Endothelial cell (in vitro differentiated cells): Measurements from ENCODE around the gene KHDC1L. TPM values are rescaled to one million over a fixed set of nuclear protein-coding genes. Genes with fewer than 3 reads are reported as not detected.
"Not testable (repeated sequence)": the region's sequence is repeated elsewhere in the genome, so short reads cannot be mapped to it uniquely, and the experiment has no call there.

Experiments used
- DNase-seq: peaks from one replicate; pipeline ENCODE4 v3.0.0; 2021; ENCODE audit warnings: low spot score
- H3K27ac Mint-ChIP-seq: one replicate; pipeline ENCODE4 v1.8.0; 2021; ENCODE audit warnings: mixed read lengths, inconsistent platforms; ENCODE audit not compliant: unreplicated experiment
- H3K27me3 Mint-ChIP-seq: one replicate; pipeline ENCODE4 v1.8.0; 2021; ENCODE audit warnings: mild to moderate bottlenecking, moderate library complexity, mixed read lengths, inconsistent platforms; ENCODE audit not compliant: unreplicated experiment
- H3K36me3 Mint-ChIP-seq: one replicate; pipeline ENCODE4 v1.8.0; 2021; ENCODE audit warnings: mild to moderate bottlenecking, low read depth, mixed read lengths, inconsistent platforms; ENCODE audit not compliant: unreplicated experiment
- H3K4me1 Mint-ChIP-seq: one replicate; pipeline ENCODE4 v1.8.0; 2021; ENCODE audit warnings: mild to moderate bottlenecking, mixed read lengths, inconsistent platforms; ENCODE audit not compliant: unreplicated experiment
- H3K4me3 Mint-ChIP-seq: one replicate; pipeline ENCODE4 v1.8.0; 2021; ENCODE audit warnings: mild to moderate bottlenecking, mixed read lengths, inconsistent platforms; ENCODE audit not compliant: unreplicated experiment
- H3K9me3 Mint-ChIP-seq: one replicate; pipeline ENCODE4 v1.8.0; 2021; ENCODE audit warnings: mixed read lengths, inconsistent platforms; ENCODE audit not compliant: unreplicated experiment
- CTCF ChIP-seq: fragments of 200-600 bp; sonication (generic); IDR thresholded peaks from one replicate; pipeline ENCODE4 v1.5.0; 2021; ENCODE audit warnings: antibody characterized with exemption; ENCODE audit not compliant: unreplicated experiment
- total RNA-seq: library from RNA; stranded (reverse); fragmentation: NEBNext Ultra II Directional; extraction: Animal tissue kit (Norgen Biotek cat#: 25700); gene quantifications from one replicate; pipeline ENCODE4 v1.2.1, GENCODE V29; 2021; ENCODE audit not compliant: unreplicated experiment

The KHDC1L gene
- total RNA-seq, 1 donor from 2014 or later: not detected

DNA sequence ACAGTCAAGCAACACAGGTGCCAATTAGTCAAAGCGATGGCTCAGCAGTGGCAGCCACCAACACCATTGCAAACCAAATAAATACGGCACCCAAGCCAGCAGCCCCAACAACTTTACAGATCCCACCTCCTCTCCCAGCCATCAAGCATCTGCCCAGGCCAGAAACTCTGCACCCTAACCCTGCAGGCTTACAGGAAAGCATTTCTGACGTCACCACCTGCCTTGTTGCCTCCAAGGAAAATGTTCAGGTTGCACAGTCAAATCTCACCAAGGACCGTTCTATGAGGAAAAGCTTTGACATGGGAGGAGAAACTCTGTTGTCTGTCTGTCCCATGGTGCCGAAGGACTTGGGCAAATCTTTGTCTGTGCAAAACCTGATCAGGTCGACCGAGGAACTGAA, 30.6 kb downstream of the KHDC1L start:
- no peak overlapping the region for H3K27ac Mint-ChIP-seq

GRCh38 chr6:73193302-73193701, 32.0 kb downstream of the KHDC1L start:
- not testable (repeated sequence) for H3K27me3 Mint-ChIP-seq, H3K36me3 Mint-ChIP-seq, DNase-seq, H3K9me3 Mint-ChIP-seq, H3K4me3 Mint-ChIP-seq, H3K27ac Mint-ChIP-seq, H3K4me1 Mint-ChIP-seq

More for the DNA sequence above, 30.6 kb downstream of the KHDC1L start:
- DNase-seq: no peak
- Mint-ChIP-seq H3K4me1 (peaks cover 6% of the 10 kb centered on the region), H3K36me3 (no peaks in the 10 kb centered on the region), H3K9me3 (no peaks in the 10 kb centered on the region), H3K4me3 (no peak overlapping the region), H3K27me3 (no peaks in the 10 kb centered on the region)
- TF ChIP-seq CTCF: no peak

GRCh38 chr6:73182021-73182607, 43.2 kb downstream of the KHDC1L start:
- H3K27me3 Mint-ChIP-seq: peaks cover 1% of the 10 kb centered on the region
- H3K36me3 Mint-ChIP-seq: no peaks in the 10 kb centered on the region
- no peak for TF ChIP-seq CTCF
- no peak overlapping the region for H3K27ac Mint-ChIP-seq
- DNase-seq: no peak
- H3K9me3 Mint-ChIP-seq: no peaks in the 10 kb centered on the region
- H3K4me1 Mint-ChIP-seq: no peaks in the 10 kb centered on the region
- H3K4me3 Mint-ChIP-seq: no peak overlapping the region

DNA sequence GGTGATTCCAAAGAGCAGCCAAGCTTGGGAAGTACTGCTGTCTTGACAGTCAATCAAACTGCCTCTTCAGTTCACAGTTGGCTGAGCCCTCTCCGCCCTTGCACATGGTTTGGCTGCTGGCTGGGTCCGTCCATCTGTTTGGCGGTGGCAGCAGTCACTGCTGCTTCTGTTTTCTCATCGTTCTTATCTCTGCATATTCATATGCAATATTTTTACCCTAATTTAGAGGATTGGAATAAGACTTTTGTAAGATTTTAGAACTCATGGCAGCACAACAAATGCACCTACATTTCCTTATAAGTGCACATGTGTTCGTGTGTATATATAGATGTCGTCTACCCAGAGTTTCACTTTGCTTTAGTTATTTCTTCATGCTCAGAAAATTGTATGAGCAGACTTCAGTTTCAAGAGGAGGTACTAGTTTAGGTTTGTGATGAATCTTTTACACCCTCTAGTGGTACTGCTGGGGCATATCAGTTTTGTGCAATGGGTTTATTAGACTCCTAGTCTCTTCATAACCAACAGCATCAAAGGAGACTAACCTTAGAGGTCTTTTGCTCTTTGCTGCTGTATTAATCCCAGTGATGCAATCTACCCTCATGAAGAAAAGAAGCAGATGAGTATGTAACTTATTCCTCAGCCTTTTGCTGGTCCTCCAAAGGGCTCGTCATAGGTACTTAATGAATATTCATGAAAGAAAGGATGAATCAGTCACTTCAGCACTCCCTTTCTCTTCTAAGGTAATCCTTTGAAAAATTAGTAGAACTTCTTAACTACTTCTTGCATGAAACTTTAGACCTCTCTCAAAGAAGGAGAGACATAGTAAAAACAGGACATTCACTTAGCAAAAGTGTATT, 44.3 kb downstream of the KHDC1L start:
- no peaks in the 10 kb centered on the region for H3K36me3 Mint-ChIP-seq
- DNase-seq: no peak
- TF ChIP-seq CTCF: peak; percentile 71
- no peak overlapping the region for H3K4me3 Mint-ChIP-seq
- H3K27me3 Mint-ChIP-seq: peaks cover 1% of the 10 kb centered on the region
- H3K27ac Mint-ChIP-seq: no peak overlapping the region
- no peaks in the 10 kb centered on the region for H3K9me3 Mint-ChIP-seq
- no peaks in the 10 kb centered on the region for H3K4me1 Mint-ChIP-seq

GRCh38 chr6:73180076-73180738, 45.1 kb downstream of the KHDC1L start:
- no peak overlapping the region for H3K27ac Mint-ChIP-seq
- H3K27me3 Mint-ChIP-seq: peaks cover 1% of the 10 kb centered on the region
- DNase-seq: no peak
- H3K4me3 Mint-ChIP-seq: no peak overlapping the region
- no peaks in the 10 kb centered on the region for H3K4me1 Mint-ChIP-seq
- no peaks in the 10 kb centered on the region for H3K36me3 Mint-ChIP-seq
- H3K9me3 Mint-ChIP-seq: no peaks in the 10 kb centered on the region
- no peak for TF ChIP-seq CTCF
